GM18502 (cell line): ENCODE measurements around the gene CBR1.
A peak's percentile ranks its signal among the peaks of the same experiment; 100 is the strongest.
"Not testable (repeated sequence)": the region's sequence is repeated elsewhere in the genome, so short reads cannot be mapped to it uniquely, and the experiment has no call there.

Experiments
- ATAC-seq: cut with Tn5 transposase; IDR thresholded peaks from one replicate; pipeline ENCODE4 v1.9.1; 2021; ENCODE audit warnings: mild to moderate bottlenecking; ENCODE audit not compliant: unreplicated experiment, poor library complexity

The CBR1 gene

GRCh38 chr21:36047139-36047538 is 22.7 kb upstream of the CBR1 start:
- no peak for ATAC-seq

GRCh38 chr21:36048357-36048756 is 21.5 kb upstream of the CBR1 start:
- ATAC-seq, result no peak

- ATAC-seq, result no peak
These were observed 16.7 kb upstream of the CBR1 start for GRCh38 chr21:36052860-36053714.

- no peak for ATAC-seq
These were observed 16.1 kb upstream of the CBR1 start for GRCh38 chr21:36053715-36054062.

- ATAC-seq, result no peak
These were observed 14.3 kb upstream of the CBR1 start for GRCh38 chr21:36055551-36055950.

- ATAC-seq, result peak; percentile 43
These were observed 10.0 kb upstream of the CBR1 start for GRCh38 chr21:36059823-36060158.

GRCh38 chr21:36060159-36060921 is 9.5 kb upstream of the CBR1 start, which contains the start of gene SETD4:
Gene SETD4 (minus strand): TSS chr21:36060526. CDS start chr21:36058888, 1,638 bp downstream.
- ATAC-seq, result peak; percentile 92

- ATAC-seq, result no peak
These were observed 8.4 kb upstream of the CBR1 start for GRCh38 chr21:36061445-36061844.

GRCh38 chr21:36063375-36064084 is 6.3 kb upstream of the CBR1 start:
- no peak for ATAC-seq

GRCh38 chr21:36064085-36064460 is 5.8 kb upstream of the CBR1 start:
- ATAC-seq, result no peak

GRCh38 chr21:36065497-36066036 is 4.3 kb upstream of the CBR1 start:
- ATAC-seq, result no peak

GRCh38 chr21:36068748-36069398 is 951 bp upstream of the CBR1 start:
- no peak for ATAC-seq

- no peak for ATAC-seq
These were observed 1.2 kb downstream of the CBR1 start for GRCh38 chr21:36070999-36071398.

- ATAC-seq, result no peak
These were observed 2.8 kb downstream of the CBR1 start for GRCh38 chr21:36072453-36073162.

GRCh38 chr21:36073181-36073580 is 3.4 kb downstream of the CBR1 start:
- ATAC-seq, result no peak

GRCh38 chr21:36073911-36074310 is 4.1 kb downstream of the CBR1 start:
- not testable (repeated sequence) for ATAC-seq

GRCh38 chr21:36075171-36075570 is 5.3 kb downstream of the CBR1 start:
- no peak for ATAC-seq

GRCh38 chr21:36075953-36076352 is 6.1 kb downstream of the CBR1 start:
- ATAC-seq, result no peak

GRCh38 chr21:36076878-36077655 is 7.2 kb downstream of the CBR1 start:
- ATAC-seq, result no peak
